ENCODE data around the gene LRIG1. TPM values are rescaled to one million over a fixed set of nuclear protein-coding genes. Genes with fewer than 3 reads are reported as not detected.

Gene LRIG1
- total RNA-seq, 4 donors from 2014 or later = 44.2 to 96.2 (median 57.6) TPM

DNA sequence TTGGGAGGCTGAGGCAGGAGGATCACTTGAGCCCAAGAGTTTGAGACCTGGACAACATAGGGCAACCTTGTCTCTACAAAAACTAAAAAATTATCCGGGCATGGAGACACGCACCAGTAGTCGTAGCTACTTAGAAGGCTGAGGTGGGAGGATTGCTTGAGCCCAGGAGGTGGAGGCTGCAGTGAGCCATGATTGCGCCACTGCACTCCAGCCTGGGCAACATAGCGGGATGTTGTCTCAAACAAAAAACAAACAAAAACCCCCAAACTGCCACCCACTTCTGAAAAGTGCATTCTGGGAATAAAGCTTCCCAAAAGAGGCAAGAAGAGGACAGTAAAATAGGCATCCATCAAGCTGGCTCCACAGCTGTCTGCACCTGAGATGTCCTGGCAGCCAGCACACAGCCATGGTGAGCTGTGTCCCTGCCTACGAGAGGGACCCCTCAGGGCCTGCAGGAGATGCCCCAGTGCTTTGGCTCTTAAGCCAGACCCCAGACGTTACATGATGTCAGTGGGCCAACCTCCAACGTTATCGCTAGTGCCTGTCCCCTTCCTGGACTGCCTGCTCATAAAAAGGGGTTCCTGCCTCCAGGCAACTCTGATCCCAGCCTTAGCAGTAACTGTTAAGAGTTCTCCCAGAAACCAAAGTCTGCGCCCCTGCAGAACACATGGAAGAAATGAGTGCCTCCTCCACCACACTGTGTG lies 101.1 kb downstream of the LRIG1 start:
- no peak for TF ChIP-seq CTCF (IDR thresholded peaks at IDR 0.05)
- ATAC-seq (ENCODE audit: low FRiP score) (no peak), DNase-seq (ENCODE audit: low spot score) (no peak)

DNA sequence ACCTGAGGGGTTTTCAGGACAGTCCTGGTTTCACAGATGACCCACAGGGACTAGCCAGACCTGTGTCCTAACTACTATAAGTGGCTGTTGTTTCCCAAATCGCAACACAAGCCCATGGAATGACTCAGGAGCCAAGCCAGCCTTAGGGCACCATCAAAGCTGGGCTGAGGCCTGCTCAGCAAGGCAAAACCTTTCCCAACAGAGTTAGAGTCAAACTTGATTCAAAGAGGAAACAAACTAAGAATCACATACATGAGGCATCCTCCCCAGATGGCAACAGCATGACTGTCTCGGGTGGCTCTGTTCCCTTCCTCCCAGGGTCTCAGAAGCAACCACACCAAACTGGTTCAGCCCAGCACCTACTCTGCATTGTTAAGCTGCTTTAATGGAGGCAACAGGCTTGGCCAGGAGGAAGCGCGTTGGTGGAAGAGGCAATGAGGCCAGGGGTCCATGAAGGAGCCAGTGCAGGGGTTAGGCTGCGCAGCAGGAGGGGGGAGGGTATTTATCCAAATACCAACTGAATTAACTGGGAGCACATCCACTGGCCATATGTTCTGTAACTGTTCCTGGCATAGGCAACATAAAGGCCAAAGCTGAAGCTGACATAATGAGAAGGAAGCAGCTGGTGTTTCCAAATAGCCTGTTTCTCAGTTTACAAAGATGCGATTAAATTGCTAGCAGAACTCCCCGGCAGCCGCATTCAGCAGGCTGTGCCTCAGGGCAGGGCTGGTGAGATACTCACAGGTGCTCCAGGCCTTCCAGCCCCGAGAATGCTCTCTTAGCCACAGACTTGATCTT lies 102.4 kb downstream of the LRIG1 start:
- no peak for TF ChIP-seq CTCF (IDR thresholded peaks at IDR 0.05)
- ATAC-seq (ENCODE audit: low FRiP score) (no peak), DNase-seq (ENCODE audit: low spot score) (no peak)

GRCh38 chr3:66397745-66398144 lies 103.1 kb downstream of the LRIG1 start:
- ATAC-seq (ENCODE audit: low FRiP score) (no peak), DNase-seq (ENCODE audit: low spot score) (no peak)
- no peak for TF ChIP-seq CTCF (IDR thresholded peaks at IDR 0.05)

GRCh38 chr3:66396888-66397287 lies 103.9 kb downstream of the LRIG1 start:
- no peak for DNase-seq (ENCODE audit: low spot score)
- no peak for ATAC-seq (ENCODE audit: low FRiP score)
- no peak for TF ChIP-seq CTCF (IDR thresholded peaks at IDR 0.05)

DNA sequence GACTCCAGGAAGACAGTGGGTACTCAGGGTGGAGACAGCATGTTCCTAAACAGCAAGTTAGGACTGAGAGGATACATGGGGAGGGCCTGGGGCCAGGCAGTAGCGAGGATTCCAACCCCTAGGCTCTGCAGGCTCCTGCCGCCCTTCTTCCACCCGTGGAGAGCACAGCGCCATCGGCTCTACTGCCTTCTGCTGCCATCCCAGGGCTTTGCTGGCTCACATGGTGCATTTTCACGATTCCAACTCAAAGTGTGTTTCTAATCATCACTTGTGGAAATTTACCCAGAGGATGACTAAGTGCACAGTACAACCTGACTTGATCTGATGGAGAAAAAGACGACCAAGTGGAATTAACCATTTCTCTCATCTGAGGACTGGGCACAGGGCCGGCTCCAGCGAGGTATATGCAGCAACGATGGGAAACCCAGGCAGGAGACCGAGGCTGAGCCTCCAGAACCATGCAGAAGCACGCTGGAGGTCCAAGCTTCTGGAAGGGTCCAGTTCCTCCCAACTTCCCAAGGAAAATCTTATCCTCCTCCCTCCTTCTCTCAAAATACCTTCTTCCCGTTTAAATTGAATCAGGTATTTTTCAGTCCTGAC lies 104.6 kb downstream of the LRIG1 start:
- no peak for TF ChIP-seq CTCF (IDR thresholded peaks at IDR 0.05)
- ATAC-seq (ENCODE audit: low FRiP score) (no peak), DNase-seq (ENCODE audit: low spot score) (no peak)

DNA sequence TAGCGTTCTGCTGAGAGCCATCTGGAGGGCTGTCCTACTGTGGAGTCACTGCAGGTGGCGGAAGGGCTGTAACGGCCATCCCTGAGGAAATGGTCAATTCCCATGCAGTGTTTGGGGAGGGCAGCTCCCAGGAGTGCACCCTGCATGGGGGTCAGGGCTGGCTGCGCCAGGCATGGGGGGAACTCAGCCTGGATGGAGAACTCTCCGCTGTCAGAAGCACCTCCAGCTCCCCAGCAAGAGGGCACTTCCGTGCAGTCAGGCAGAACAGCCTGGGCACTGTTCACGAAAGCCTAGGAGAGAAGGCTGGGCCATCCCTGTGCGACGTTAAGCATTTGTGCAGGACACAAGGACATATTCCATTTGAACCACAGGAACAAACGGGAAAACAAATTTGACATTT lies 105.2 kb downstream of the LRIG1 start:
- DNase-seq (ENCODE audit: low spot score) (no peak), ATAC-seq (ENCODE audit: low FRiP score) (no peak)
- no peak for TF ChIP-seq CTCF (IDR thresholded peaks at IDR 0.05)

Data from omental fat pad (tissue), 4 donors.